Osteocyte (in vitro differentiated cells): ENCODE results near the gene RASGRP3. TPM values are rescaled to one million over a fixed set of nuclear protein-coding genes. Genes with fewer than 3 reads are reported as not detected.

Experiments used
- DNase-seq: peaks from one replicate; pipeline ENCODE4 v3.0.0; 2021; ENCODE audit warnings: mixed read lengths; ENCODE audit not compliant: unreplicated experiment; ENCODE audit errors: extremely low spot score
- H3K27ac Mint-ChIP-seq: one replicate; pipeline ENCODE4 v1.8.0; 2021; ENCODE audit warnings: mild to moderate bottlenecking, mixed read lengths; ENCODE audit not compliant: unreplicated experiment
- H3K27me3 Mint-ChIP-seq: one replicate; pipeline ENCODE4 v1.8.0; 2021; ENCODE audit warnings: mixed read lengths; ENCODE audit not compliant: unreplicated experiment
- H3K36me3 Mint-ChIP-seq: one replicate; pipeline ENCODE4 v1.8.0; 2021; ENCODE audit warnings: mixed read lengths; ENCODE audit not compliant: unreplicated experiment
- H3K4me1 Mint-ChIP-seq: one replicate; pipeline ENCODE4 v1.8.0; 2021; ENCODE audit warnings: mixed read lengths; ENCODE audit not compliant: unreplicated experiment
- H3K4me3 Mint-ChIP-seq: one replicate; pipeline ENCODE4 v1.8.0; 2021; ENCODE audit warnings: mild to moderate bottlenecking, moderate library complexity, mixed read lengths; ENCODE audit not compliant: unreplicated experiment
- H3K9me3 Mint-ChIP-seq: one replicate; pipeline ENCODE4 v1.8.0; 2021; ENCODE audit warnings: mixed read lengths; ENCODE audit not compliant: unreplicated experiment
- CTCF ChIP-seq: fragments of 200-600 bp; sonication (generic); IDR thresholded peaks from 2 replicates; pipeline ENCODE4 v1.5.0; 2021; ENCODE audit warnings: antibody characterized with exemption, mild to moderate bottlenecking, moderate library complexity
- long read RNA-seq: library from polyadenylated mRNA; unstranded; transcript quantifications from one replicate; pipeline ENCODE4 v2.0.0, GENCODE V29; 2021
- total RNA-seq: library from RNA; stranded (reverse); gene quantifications from 2 replicates; pipeline ENCODE4 v1.2.1, GENCODE V29; 2021

RASGRP3 gene
- 2.1 and 3.3 TPM in 2 replicates for total RNA-seq
- long read RNA-seq, full-length matches to known transcripts: 4 of 10 reads
- long read RNA-seq, partial matches to known transcripts: 2 of 10 reads
- long read RNA-seq, other reads (novel, unspliced or antisense): 4 of 10 reads

DNA sequence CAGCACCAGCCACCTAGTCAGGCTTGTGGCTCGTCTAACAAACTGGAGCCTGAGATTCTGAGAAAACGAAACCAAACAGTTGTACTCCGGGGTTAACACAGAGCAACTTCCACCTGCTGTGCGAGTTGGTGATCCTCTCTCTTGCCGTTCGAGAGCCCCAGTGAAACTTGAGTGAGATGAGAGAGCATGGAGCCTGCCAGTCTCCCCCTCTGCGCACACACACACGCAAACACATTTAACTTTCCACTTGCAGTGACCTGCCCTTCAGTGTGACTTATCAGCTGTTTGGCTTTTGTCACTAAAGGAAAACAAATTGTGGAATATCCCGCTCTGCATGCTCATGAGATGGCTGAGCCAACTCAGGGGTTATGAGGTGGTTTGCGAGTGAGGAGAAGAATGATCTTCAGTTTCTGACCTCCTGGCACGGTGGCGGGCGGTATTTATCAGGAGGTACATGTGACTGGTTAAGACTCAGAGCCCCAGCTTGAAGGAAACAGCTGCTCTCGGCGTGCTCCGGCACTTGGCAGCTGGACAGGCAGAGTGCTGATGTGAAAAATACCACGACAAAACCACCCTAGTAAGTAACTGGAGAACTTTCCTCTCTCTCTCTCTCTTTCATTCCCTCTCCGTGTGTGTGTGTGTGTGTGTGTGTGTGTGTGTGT is at the start of gene RASGRP3:
RASGRP3 (plus strand) TSS at position 519 of the 662 bp plus-strand sequence. CDS start 38,488 bp downstream, outside the sequence.
- H3K4me3 Mint-ChIP-seq: peak within 1 kb of the TSS; percentile 86
- no peak for TF ChIP-seq CTCF
- H3K27me3 Mint-ChIP-seq: no peaks in the 10 kb centered on the region
- H3K36me3 Mint-ChIP-seq: no peaks in the 10 kb centered on the region
- H3K4me1 Mint-ChIP-seq: peaks cover 24% of the 10 kb centered on the region
- no peaks in the 10 kb centered on the region for H3K9me3 Mint-ChIP-seq
- peak; percentile 91 for DNase-seq
- peak within 1 kb of the TSS; percentile 98 for H3K27ac Mint-ChIP-seq

DNA sequence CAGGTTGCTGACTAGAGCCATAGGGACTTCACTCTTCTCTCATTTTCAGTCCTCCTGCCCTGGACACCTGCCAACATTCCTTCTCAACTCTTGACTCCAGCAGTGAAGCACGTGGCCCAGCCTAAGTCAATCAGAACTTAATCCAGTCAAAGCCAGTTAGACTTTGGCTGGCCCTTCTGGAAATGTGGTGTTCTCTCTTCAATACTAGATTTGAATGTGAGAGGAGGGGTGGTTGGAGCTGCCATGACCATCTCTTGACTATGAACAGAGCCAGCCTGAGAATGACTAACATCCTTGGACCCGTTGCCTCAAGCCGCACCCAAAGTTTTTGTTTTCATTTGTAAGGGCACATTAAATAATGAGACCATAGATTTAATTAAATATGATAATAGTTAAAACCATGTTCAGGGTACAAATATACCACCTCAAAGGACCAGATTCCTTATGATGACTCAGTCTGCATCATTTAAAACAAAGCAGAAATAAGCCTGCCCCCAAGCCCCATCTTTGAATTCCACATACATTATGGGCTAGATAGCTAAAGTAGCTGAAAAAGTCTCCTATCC is 49.7 kb upstream of the RASGRP3 start:
- Mint-ChIP-seq H3K27me3 (no peaks in the 10 kb centered on the region), H3K4me3 (no peak overlapping the region), H3K9me3 (peaks cover 4% of the 10 kb centered on the region), H3K36me3 (no peaks in the 10 kb centered on the region), H3K27ac (peak overlapping the region; percentile 60), H3K4me1 (peaks cover 11% of the 10 kb centered on the region)
- no peak for TF ChIP-seq CTCF
- no peak for DNase-seq

- peaks cover 4% of the 10 kb centered on the region for H3K9me3 Mint-ChIP-seq
- no peaks in the 10 kb centered on the region for H3K36me3 Mint-ChIP-seq
- H3K4me1 Mint-ChIP-seq: peaks cover 11% of the 10 kb centered on the region
- H3K4me3 Mint-ChIP-seq: no peak overlapping the region
- H3K27ac Mint-ChIP-seq: no peak overlapping the region
- no peaks in the 10 kb centered on the region for H3K27me3 Mint-ChIP-seq
- DNase-seq: no peak
- TF ChIP-seq CTCF: no peak
Measured at GRCh38 chr2:33430077-33430476, 46.4 kb upstream of the RASGRP3 start.

GRCh38 chr2:33430856-33431255 is 45.6 kb upstream of the RASGRP3 start:
- Mint-ChIP-seq H3K9me3 (peaks cover under 1% of the 10 kb centered on the region), H3K27ac (no peak overlapping the region), H3K4me3 (no peak overlapping the region), H3K4me1 (peaks cover 10% of the 10 kb centered on the region), H3K27me3 (no peaks in the 10 kb centered on the region), H3K36me3 (no peaks in the 10 kb centered on the region)
- DNase-seq: no peak
- TF ChIP-seq CTCF: no peak

DNA sequence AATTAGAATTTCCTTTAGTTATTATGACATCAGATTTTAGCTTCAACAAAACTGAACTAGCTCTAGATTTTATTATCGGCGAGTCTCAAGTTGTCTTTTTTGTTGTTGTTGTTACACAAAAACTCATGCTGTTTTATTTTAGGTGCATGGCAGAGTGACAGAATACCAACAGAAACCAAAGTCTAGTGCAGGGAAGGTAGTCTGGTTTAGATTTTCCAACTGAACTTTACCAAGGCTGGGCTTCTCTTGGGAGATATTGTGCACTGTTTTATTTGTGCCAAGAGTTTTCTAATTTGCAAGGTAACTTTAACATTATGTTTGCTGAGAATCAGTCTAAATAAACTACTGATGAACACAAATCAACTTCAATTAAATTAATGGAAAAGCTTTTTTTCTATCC is 43.6 kb upstream of the RASGRP3 start:
- Mint-ChIP-seq H3K4me3 (no peak overlapping the region), H3K27me3 (no peaks in the 10 kb centered on the region), H3K36me3 (no peaks in the 10 kb centered on the region), H3K27ac (no peak overlapping the region), H3K4me1 (peaks cover 14% of the 10 kb centered on the region), H3K9me3 (no peaks in the 10 kb centered on the region)
- DNase-seq: no peak
- TF ChIP-seq CTCF: no peak
